Hematopoietic multipotent progenitor cell treated with erythropoietin and hydrocortisone succinate and interleukin-3 and kit ligand, for 15 days (in vitro differentiated cells): Measurements from ENCODE around the gene TOR1AIP1.
A peak's percentile ranks its signal among the peaks of the same experiment; 100 is the strongest.
"Not testable (repeated sequence)": the region's sequence is repeated elsewhere in the genome, so short reads cannot be mapped to it uniquely, and the experiment has no call there.

ENCODE experiments used
- DNase-seq: peaks from one replicate; pipeline ENCODE4 v3.0.0-alpha.2; 2015; ENCODE audit warnings: low spot score

The TOR1AIP1 gene

GRCh38 chr1:179937668-179938254 lies 55.7 kb downstream of the TOR1AIP1 start:
- no peak for DNase-seq

GRCh38 chr1:179938752-179939151 lies 56.7 kb downstream of the TOR1AIP1 start:
- DNase-seq, result no peak

GRCh38 chr1:179939941-179940340 lies 57.9 kb downstream of the TOR1AIP1 start:
- DNase-seq, result no peak

GRCh38 chr1:179941454-179941853 lies 59.4 kb downstream of the TOR1AIP1 start:
- DNase-seq, result no peak

GRCh38 chr1:179950651-179951050 lies 68.6 kb downstream of the TOR1AIP1 start:
- DNase-seq, result no peak

- no peak for DNase-seq
Observed at GRCh38 chr1:179951383-179952144, 69.5 kb downstream of the TOR1AIP1 start.

GRCh38 chr1:179952186-179952585 lies 70.1 kb downstream of the TOR1AIP1 start:
- DNase-seq, result no peak

GRCh38 chr1:179953974-179954492 lies 71.9 kb downstream of the TOR1AIP1 start:
- DNase-seq, result peak; percentile 57

GRCh38 chr1:179954493-179955286 lies 72.6 kb downstream of the TOR1AIP1 start, which contains the start of gene CEP350:
TSS of gene CEP350 (plus strand) at chr1:179954810. CDS start at chr1:179986182, 31,372 bp downstream.
- peak; percentile 98 for DNase-seq

- DNase-seq, result no peak
Observed at GRCh38 chr1:179955287-179955680, 73.2 kb downstream of the TOR1AIP1 start.

- no peak for DNase-seq
Observed at GRCh38 chr1:179955731-179956130, 73.6 kb downstream of the TOR1AIP1 start.

GRCh38 chr1:179958359-179958758 lies 76.3 kb downstream of the TOR1AIP1 start:
- DNase-seq, result no peak

- not testable (repeated sequence) for DNase-seq
Observed at GRCh38 chr1:179962168-179962567, 80.1 kb downstream of the TOR1AIP1 start.

- DNase-seq, result no peak
Observed at GRCh38 chr1:179966551-179966950, 84.5 kb downstream of the TOR1AIP1 start.

GRCh38 chr1:179968284-179968993 lies 86.4 kb downstream of the TOR1AIP1 start:
- no peak for DNase-seq

GRCh38 chr1:179968994-179969919 lies 87.2 kb downstream of the TOR1AIP1 start:
- DNase-seq, result no peak
